ENCODE data around the gene GHRL. TPM values are rescaled to one million over a fixed set of nuclear protein-coding genes. Genes with fewer than 3 reads are reported as not detected.

Gene GHRL
- total and polyA plus RNA-seq, 2 donors from 2014 or later: 0.73 to 1.2 TPM

GRCh38 chr3:10240799-10241198 lies 51.9 kb downstream of the GHRL start:
- Histone ChIP-seq H3K4me1 (ENCODE audit: control insufficient read depth in 2 of 3, insufficient read depth in 2 of 3, low read depth in 1 of 3, low read length in 3 of 3) (no peaks in the 10 kb centered on the region), H3K36me3 (ENCODE audit: control insufficient read depth in 2 of 3, insufficient read depth in 3 of 3, low read length in 3 of 3) (no peaks in the 10 kb centered on the region), H3K9ac (ENCODE audit: low read length in 3 of 3) (no peak overlapping the region), H3K9me3 (ENCODE audit: control insufficient read depth in 2 of 3, insufficient read depth in 1 of 3, low read length in 3 of 3) (peaks cover 0 to 8% (median 0%) of the 10 kb centered on the region in 3 donors), H3K27me3 (ENCODE audit: control insufficient read depth, insufficient read depth, low read length) (no peaks in the 10 kb centered on the region), H3K27ac (ENCODE audit: low read depth in 2 of 2, low read length in 2 of 2) (no peak overlapping the region), H3K4me3 (ENCODE audit: low read length in 3 of 3) (no peak overlapping the region)
- intact Hi-C loops (cut with DNase I): no loop called here
- TF ChIP-seq CTCF (IDR thresholded peaks at IDR 0.05; ENCODE audit: borderline replicate concordance, extremely low read depth, insufficient read depth): no peak
- FAIRE-seq: no peak
- no peak for DNase-seq

GRCh38 chr3:10238345-10239183 lies 54.2 kb downstream of the GHRL start:
- Histone ChIP-seq H3K27me3 (ENCODE audit: control insufficient read depth, insufficient read depth, low read length) (no peaks in the 10 kb centered on the region), H3K27ac (ENCODE audit: low read depth in 2 of 2, low read length in 2 of 2) (no peak overlapping the region), H3K4me3 (ENCODE audit: low read length in 3 of 3) (no peak overlapping the region), H3K9ac (ENCODE audit: low read length in 3 of 3) (no peak overlapping the region), H3K9me3 (ENCODE audit: control insufficient read depth in 2 of 3, insufficient read depth in 1 of 3, low read length in 3 of 3) (no peaks in the 10 kb centered on the region), H3K4me1 (ENCODE audit: control insufficient read depth in 2 of 3, insufficient read depth in 2 of 3, low read depth in 1 of 3, low read length in 3 of 3) (no peaks in the 10 kb centered on the region), H3K36me3 (ENCODE audit: control insufficient read depth in 2 of 3, insufficient read depth in 3 of 3, low read length in 3 of 3) (no peaks in the 10 kb centered on the region)
- intact Hi-C loops (cut with DNase I): no loop called here
- DNase-seq (no peak), FAIRE-seq (no peak)
- no peak for TF ChIP-seq CTCF (IDR thresholded peaks at IDR 0.05; ENCODE audit: borderline replicate concordance, extremely low read depth, insufficient read depth)

Small RNA genes lying within 50 kb of the gene (microRNA-seq; reads per million reads assigned to microRNA genes)
- not detected for gene MIR378B

Other genes with a start within 250 kb of the GHRL start
- not detected for gene FANCD2OS, start 184.7 kb downstream of the GHRL start, total RNA-seq
- not detected for gene FANCD2OS, start 184.7 kb downstream of the GHRL start, polyA plus RNA-seq (ENCODE audit: insufficient read depth, low read depth, low replicate concordance)
- gene BRK1, start 177.3 kb downstream of the GHRL start, total RNA-seq: 130 TPM
- 308 TPM for gene BRK1, start 177.3 kb downstream of the GHRL start, polyA plus RNA-seq (ENCODE audit: insufficient read depth, low read depth, low replicate concordance)
- gene VHL, start 151.2 kb downstream of the GHRL start, total RNA-seq: 40.0 TPM
- gene VHL, start 151.2 kb downstream of the GHRL start, polyA plus RNA-seq (ENCODE audit: insufficient read depth, low read depth, low replicate concordance): 11.7 TPM
- 8.9 TPM for gene IRAK2, start 128.0 kb downstream of the GHRL start, total RNA-seq
- 1.2 TPM for gene IRAK2, start 128.0 kb downstream of the GHRL start, polyA plus RNA-seq (ENCODE audit: insufficient read depth, low read depth, low replicate concordance)
- 31.8 TPM for gene TATDN2, start 44.5 kb downstream of the GHRL start, total RNA-seq
- gene TATDN2, start 44.5 kb downstream of the GHRL start, polyA plus RNA-seq (ENCODE audit: insufficient read depth, low read depth, low replicate concordance): 15.5 TPM
- gene SEC13, start 28.2 kb upstream of the GHRL start, total RNA-seq: 81.2 TPM
- gene SEC13, start 28.2 kb upstream of the GHRL start, polyA plus RNA-seq (ENCODE audit: insufficient read depth, low read depth, low replicate concordance): 136 TPM
- gene ATP2B2, start 212.6 kb upstream of the GHRL start, total RNA-seq: 0.19 TPM
- gene ATP2B2, start 212.6 kb upstream of the GHRL start, polyA plus RNA-seq (ENCODE audit: insufficient read depth, low read depth, low replicate concordance): 0.22 TPM

All from kidney (tissue), 14 donors.